Measurements from ENCODE around the gene GLIS1. TPM values are rescaled to one million over a fixed set of nuclear protein-coding genes. Genes with fewer than 3 reads are reported as not detected.

The GLIS1 gene
- total RNA-seq, 1 experiment from 2014 or later, result 1.7 TPM

DNA sequence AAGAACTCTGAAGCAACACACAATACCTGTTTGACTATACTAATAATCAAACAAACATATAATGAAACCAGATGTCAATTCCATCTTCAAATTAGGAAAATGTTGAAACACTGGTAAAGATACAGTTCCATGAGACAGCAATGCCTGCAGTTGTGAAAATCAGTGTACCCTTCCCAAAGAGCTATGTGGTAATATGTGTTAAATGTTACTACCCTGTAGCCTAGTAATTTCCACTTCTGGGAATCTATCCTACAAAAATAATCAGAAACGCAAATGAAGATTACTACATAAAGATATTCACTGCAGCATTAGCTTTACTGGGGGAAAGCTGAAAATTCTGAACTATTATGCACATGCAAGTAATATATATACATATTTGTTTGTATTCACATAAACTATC is 16.9 kb downstream of the GLIS1 start:
- Histone ChIP-seq H4K20me1 (ENCODE audit: low read length) (no peaks in the 10 kb centered on the region), H2AFZ (ENCODE audit: low read length) (no peak overlapping the region), H3K27ac (ENCODE audit: low read length) (no peak overlapping the region), H3K27me3 (ENCODE audit: low read length) (no peaks in the 10 kb centered on the region), H3K9ac (ENCODE audit: low read length) (no peak overlapping the region), H3K4me3 (ENCODE audit: low read length) (no peak overlapping the region), H3K9me2 (replicated peaks; ENCODE audit: low read length) (no peaks in the 10 kb centered on the region), H3K79me2 (ENCODE audit: low read length) (no peaks in the 10 kb centered on the region), H3K9me3 (ENCODE audit: low read length) (no peaks in the 10 kb centered on the region), H3K36me3 (ENCODE audit: low read depth, low read length) (no peaks in the 10 kb centered on the region), H3K4me1 (ENCODE audit: insufficient read depth, low read length) (no peaks in the 10 kb centered on the region), H3K4me2 (ENCODE audit: low read length) (no peak overlapping the region), H3F3A (ENCODE audit: low read length, unreplicated experiment) (no peaks in the 10 kb centered on the region)
- BruUV-seq (replicated peaks), result no TSS peak
- DNase-seq (no peak), ATAC-seq (no peak)
- TF ChIP-seq EZH2 (IDR thresholded peaks at IDR 0.05; ENCODE audit: low read length, unreplicated experiment) (no peak), EZH2phosphoT487 (IDR thresholded peaks at IDR 0.05; ENCODE audit: borderline replicate concordance, low read length) (no peak)
- TF ChIP-seq, protein P1, sequence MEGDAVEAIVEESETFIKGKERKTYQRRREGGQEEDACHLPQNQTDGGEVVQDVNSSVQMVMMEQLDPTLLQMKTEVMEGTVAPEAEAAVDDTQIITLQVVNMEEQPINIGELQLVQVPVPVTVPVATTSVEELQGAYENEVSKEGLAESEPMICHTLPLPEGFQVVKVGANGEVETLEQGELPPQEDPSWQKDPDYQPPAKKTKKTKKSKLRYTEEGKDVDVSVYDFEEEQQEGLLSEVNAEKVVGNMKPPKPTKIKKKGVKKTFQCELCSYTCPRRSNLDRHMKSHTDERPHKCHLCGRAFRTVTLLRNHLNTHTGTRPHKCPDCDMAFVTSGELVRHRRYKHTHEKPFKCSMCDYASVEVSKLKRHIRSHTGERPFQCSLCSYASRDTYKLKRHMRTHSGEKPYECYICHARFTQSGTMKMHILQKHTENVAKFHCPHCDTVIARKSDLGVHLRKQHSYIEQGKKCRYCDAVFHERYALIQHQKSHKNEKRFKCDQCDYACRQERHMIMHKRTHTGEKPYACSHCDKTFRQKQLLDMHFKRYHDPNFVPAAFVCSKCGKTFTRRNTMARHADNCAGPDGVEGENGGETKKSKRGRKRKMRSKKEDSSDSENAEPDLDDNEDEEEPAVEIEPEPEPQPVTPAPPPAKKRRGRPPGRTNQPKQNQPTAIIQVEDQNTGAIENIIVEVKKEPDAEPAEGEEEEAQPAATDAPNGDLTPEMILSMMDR (conservative IDR thresholded peaks at IDR 0.05; ENCODE audit: low read depth, low read length), result no peak
- intact Hi-C loops (cut with micrococcal nuclease), result no loop called here
- ChIA-PET CTCF (no interaction called here), POLR2A (ENCODE audit: unreplicated experiment) (no interaction called here)

DNA sequence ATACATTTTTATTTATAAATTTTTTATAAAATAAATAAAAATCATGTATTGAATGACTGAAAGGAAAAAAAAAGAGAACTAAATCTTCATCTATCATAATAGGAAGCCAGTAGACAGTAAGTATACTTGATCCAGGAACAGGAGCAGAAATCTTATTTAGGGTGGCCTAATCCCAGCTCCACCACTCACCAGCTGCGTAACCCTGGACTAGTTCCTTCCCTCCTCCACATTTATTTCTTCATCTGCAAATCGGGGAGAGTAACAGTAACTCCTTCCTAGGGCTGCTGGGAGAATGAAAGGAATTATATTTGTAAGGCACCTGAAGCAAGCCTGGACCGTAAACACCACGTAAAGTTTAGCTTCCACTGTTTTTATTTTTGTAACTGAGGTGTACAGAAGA is 17.9 kb downstream of the GLIS1 start:
- ChIA-PET CTCF (no interaction called here), POLR2A (ENCODE audit: unreplicated experiment) (no interaction called here)
- Histone ChIP-seq H3K79me2 (ENCODE audit: low read length) (no peaks in the 10 kb centered on the region), H3K9me3 (ENCODE audit: low read length) (no peaks in the 10 kb centered on the region), H3K9me2 (replicated peaks; ENCODE audit: low read length) (no peaks in the 10 kb centered on the region), H3K4me1 (ENCODE audit: insufficient read depth, low read length) (no peaks in the 10 kb centered on the region), H2AFZ (ENCODE audit: low read length) (no peak overlapping the region), H3K27ac (ENCODE audit: low read length) (no peak overlapping the region), H3K36me3 (ENCODE audit: low read depth, low read length) (no peaks in the 10 kb centered on the region), H3K4me3 (ENCODE audit: low read length) (no peak overlapping the region), H3F3A (ENCODE audit: low read length, unreplicated experiment) (no peaks in the 10 kb centered on the region), H3K9ac (ENCODE audit: low read length) (no peak overlapping the region), H3K27me3 (ENCODE audit: low read length) (no peaks in the 10 kb centered on the region), H4K20me1 (ENCODE audit: low read length) (no peaks in the 10 kb centered on the region), H3K4me2 (ENCODE audit: low read length) (no peak overlapping the region)
- ATAC-seq (no peak), DNase-seq (no peak)
- BruUV-seq (replicated peaks), result no TSS peak
- TF ChIP-seq EZH2 (IDR thresholded peaks at IDR 0.05; ENCODE audit: low read length, unreplicated experiment), result no peak
- no peak for TF ChIP-seq EZH2phosphoT487 (IDR thresholded peaks at IDR 0.05; ENCODE audit: borderline replicate concordance, low read length)
- TF ChIP-seq, protein P1 (conservative IDR thresholded peaks at IDR 0.05; ENCODE audit: low read depth, low read length), result no peak
- intact Hi-C loops (cut with micrococcal nuclease), result no loop called here

GRCh38 chr1:53719469-53719868 is 19.5 kb downstream of the GLIS1 start:
- no peaks in the 10 kb centered on the region for H4K20me1 ChIP-seq (ENCODE audit: low read length)
- ATAC-seq (no peak), DNase-seq (no peak)
- POLR2A ChIA-PET (ENCODE audit: unreplicated experiment), result no interaction called here
- TF ChIP-seq, protein P1 (conservative IDR thresholded peaks at IDR 0.05; ENCODE audit: low read depth, low read length), result no peak
- no peak for TF ChIP-seq EZH2phosphoT487 (IDR thresholded peaks at IDR 0.05; ENCODE audit: borderline replicate concordance, low read length)
- TF ChIP-seq EZH2 (IDR thresholded peaks at IDR 0.05; ENCODE audit: low read length, unreplicated experiment), result no peak
- H3F3A ChIP-seq (ENCODE audit: low read length, unreplicated experiment), result no peaks in the 10 kb centered on the region
- CTCF ChIA-PET, result interaction anchor here (0.6 kb wide), 1 partner anchor 108 kb away, joined by 8 read pairs; no protein-coding TSS in a partner anchor
- no peaks in the 10 kb centered on the region for H3K79me2 ChIP-seq (ENCODE audit: low read length)
- no peak overlapping the region for H2AFZ ChIP-seq (ENCODE audit: low read length)
- H3K9me3 ChIP-seq (ENCODE audit: low read length), result no peaks in the 10 kb centered on the region
- no TSS peak for BruUV-seq (replicated peaks)
- no peak overlapping the region for H3K4me2 ChIP-seq (ENCODE audit: low read length)
- no peaks in the 10 kb centered on the region for H3K27me3 ChIP-seq (ENCODE audit: low read length)
- no peaks in the 10 kb centered on the region for H3K4me1 ChIP-seq (ENCODE audit: insufficient read depth, low read length)
- no peak overlapping the region for H3K4me3 ChIP-seq (ENCODE audit: low read length)
- H3K9ac ChIP-seq (ENCODE audit: low read length), result no peak overlapping the region
- no peaks in the 10 kb centered on the region for H3K9me2 ChIP-seq (replicated peaks; ENCODE audit: low read length)
- H3K27ac ChIP-seq (ENCODE audit: low read length), result no peak overlapping the region
- no peaks in the 10 kb centered on the region for H3K36me3 ChIP-seq (ENCODE audit: low read depth, low read length)
- intact Hi-C loops (cut with micrococcal nuclease), result no loop called here
